IMR-90 (cell line): ENCODE measurements around the gene NDOR1. TPM values are rescaled to one million over a fixed set of nuclear protein-coding genes. Genes with fewer than 3 reads are reported as not detected.

Experiments
- ATAC-seq: fragments of 200-7000 bp; cut with Tn5 transposase; 2 replicates; pipeline ENCODE4 v1.9.1; 2020; ENCODE audit warnings: low read depth, mild to moderate bottlenecking, moderate library complexity
- BruUV-seq: library from RNA; stranded (reverse); fragments of 400-500 nt; replicated peaks from 2 replicates; lab custom pipeline; 2021; lab: Mats Ljungman, UMichigan
- CTCF ChIA-PET: fragments of 300-600 bp; formaldehyde crosslinking; extraction: SDS; loops from one replicate; lab custom pipeline; 2021; ENCODE audit warnings: antibody characterized with exemption; lab: Yijun Ruan, JAX
- POLR2A ChIA-PET: fragments of 300-600 bp; sonication (Branson Sonifier 250); formaldehyde crosslinking; loops from one replicate; lab custom pipeline; 2022; ENCODE audit warnings: antibody characterized with exemption; ENCODE audit not compliant: unreplicated experiment; lab: Charles Lee
- DNase-seq: peaks from one replicate; pipeline ENCODE4 v3.0.0; 2013
- H2AFZ ChIP-seq: replicated peaks from 2 replicates; pipeline ENCODE3; 2013; ENCODE audit warnings: low read length, mild to moderate bottlenecking; ENCODE audit not compliant: poor library complexity
- H2AK5ac ChIP-seq: 2 replicates; pipeline ENCODE4 v1.6.1; 2013; ENCODE audit warnings: low read depth, low read length, inconsistent platforms
- H2AK9ac ChIP-seq: replicated peaks from 2 replicates; pipeline ENCODE3; 2013; ENCODE audit warnings: mild to moderate bottlenecking, low read depth, low read length, moderate library complexity; ENCODE audit not compliant: poor library complexity
- H2BK120ac ChIP-seq: 2 replicates; pipeline ENCODE4 v1.6.1; 2013; ENCODE audit warnings: low read depth, low read length, inconsistent platforms
- H2BK15ac ChIP-seq: 3 replicates; pipeline ENCODE4 v1.6.1; 2013; ENCODE audit warnings: low read depth, low read length, inconsistent platforms
- H2BK20ac ChIP-seq: 2 replicates; pipeline ENCODE4 v1.6.1; 2013; ENCODE audit warnings: low read depth, mild to moderate bottlenecking, inconsistent platforms, low read length, moderate library complexity
- H2BK5ac ChIP-seq: 2 replicates; pipeline ENCODE4 v1.6.1; 2013; ENCODE audit warnings: mild to moderate bottlenecking, low read depth, low read length, inconsistent platforms; ENCODE audit not compliant: poor library complexity, severe bottlenecking
- H3K14ac ChIP-seq: replicated peaks from 2 replicates; pipeline ENCODE4 v1.6.1; 2013; ENCODE audit warnings: low read depth, low read length, inconsistent platforms
- H3K18ac ChIP-seq: 2 replicates; pipeline ENCODE4 v1.6.1; 2013; ENCODE audit warnings: low read depth, low read length, control low read depth
- H3K23ac ChIP-seq: 2 replicates; pipeline ENCODE4 v1.6.1; 2013; ENCODE audit warnings: low read depth, low read length, inconsistent platforms
- H3K27ac ChIP-seq: 2 replicates; pipeline ENCODE4 v1.5.1; 2013; ENCODE audit warnings: mild to moderate bottlenecking, control low read depth, low read length; ENCODE audit not compliant: insufficient read depth
- H3K27me3 ChIP-seq: 2 replicates; pipeline ENCODE4 v1.6.1; 2013; ENCODE audit warnings: low read length; ENCODE audit not compliant: control insufficient read depth, insufficient read depth
- H3K36me3 ChIP-seq: 2 replicates; pipeline ENCODE4 v1.6.1; 2013; ENCODE audit warnings: low read length, mixed read lengths; ENCODE audit not compliant: control insufficient read depth, insufficient read depth
- H3K4ac ChIP-seq: 2 replicates; pipeline ENCODE4 v1.6.1; 2013; ENCODE audit warnings: low read depth, low read length, inconsistent platforms
- H3K4me1 ChIP-seq: 2 replicates; pipeline ENCODE4 v1.6.1; 2013; ENCODE audit warnings: low read length, mixed read lengths; ENCODE audit not compliant: control insufficient read depth, insufficient read depth
- H3K4me2 ChIP-seq: 2 replicates; pipeline ENCODE4 v1.6.1; 2013; ENCODE audit warnings: low read depth, mild to moderate bottlenecking, control low read depth, low read length, moderate library complexity
- H3K4me3 ChIP-seq: 2 replicates; pipeline ENCODE4 v1.5.1; 2013; ENCODE audit warnings: low read depth, mild to moderate bottlenecking, control low read depth, low read length, moderate library complexity; ENCODE audit not compliant: insufficient read depth
- H3K56ac ChIP-seq: 2 replicates; pipeline ENCODE4 v1.6.1; 2013; ENCODE audit warnings: low read length, inconsistent platforms; ENCODE audit not compliant: insufficient read depth; ENCODE audit errors: extremely low read depth
- H3K79me1 ChIP-seq, 2 experiments: 2 replicates each; pipeline ENCODE4 v1.6.1; 2013; ENCODE audit warnings: low read length in 2 of 2, inconsistent platforms in 1 of 2, low read depth in 1 of 2
- H3K9ac ChIP-seq: 2 replicates; pipeline ENCODE4 v1.6.1; 2013; ENCODE audit warnings: low read depth, low read length, control low read depth
- H3K9me1 ChIP-seq: 2 replicates; pipeline ENCODE4 v1.6.1; 2013; ENCODE audit warnings: low read length, inconsistent platforms; ENCODE audit not compliant: insufficient read depth
- H3K9me3 ChIP-seq: 2 replicates; pipeline ENCODE4 v1.6.1; 2013; ENCODE audit warnings: low read length; ENCODE audit not compliant: control insufficient read depth, insufficient read depth
- H4K20me1 ChIP-seq: 2 replicates; pipeline ENCODE4 v1.6.1; 2013; ENCODE audit warnings: low read length, inconsistent platforms; ENCODE audit not compliant: insufficient read depth
- H4K5ac ChIP-seq: 2 replicates; pipeline ENCODE4 v1.6.1; 2013; ENCODE audit warnings: mild to moderate bottlenecking, low read depth, low read length, control low read depth
- H4K8ac ChIP-seq, 2 experiments: 2 replicates each; pipeline ENCODE4 v1.6.1; 2013; ENCODE audit warnings: low read depth in 2 of 2, low read length in 2 of 2, control low read depth in 1 of 2, inconsistent platforms in 1 of 2
- H4K91ac ChIP-seq: 2 replicates; pipeline ENCODE4 v1.6.1; 2013; ENCODE audit warnings: low read depth, low read length, inconsistent platforms; ENCODE audit not compliant: insufficient read depth
- BHLHE40 ChIP-seq: fragments of 150-350 bp; IDR thresholded peaks from 2 replicates; pipeline ENCODE4 v1.6.1; 2016; ENCODE audit warnings: mild to moderate bottlenecking, low read depth, low read length
- CEBPB ChIP-seq: IDR thresholded peaks from 2 replicates; pipeline ENCODE4 v1.6.1; 2012; ENCODE audit warnings: low read depth, low read length, improper control_type of control experiment
- CHD1 ChIP-seq: IDR thresholded peaks from 2 replicates; pipeline ENCODE4 v1.6.1; 2012; ENCODE audit warnings: low read depth, low read length, improper control_type of control experiment
- FOS ChIP-seq: fragments of 150-350 bp; IDR thresholded peaks from 2 replicates; pipeline ENCODE4 v1.6.1; 2016; ENCODE audit warnings: low read depth, low read length
- MAFK ChIP-seq: IDR thresholded peaks from 2 replicates; pipeline ENCODE4 v1.6.1; 2012; ENCODE audit warnings: low read depth, low read length, improper control_type of control experiment
- MAZ ChIP-seq: IDR thresholded peaks from 2 replicates; pipeline ENCODE4 v1.6.1; 2012; ENCODE audit warnings: low read depth, mild to moderate bottlenecking, low read length, improper control_type of control experiment, moderate library complexity, borderline replicate concordance
- MXI1 ChIP-seq: IDR thresholded peaks from 2 replicates; pipeline ENCODE4 v1.6.1; 2012; ENCODE audit warnings: low read depth, mild to moderate bottlenecking, low read length, moderate library complexity, borderline replicate concordance
- NFE2L2 ChIP-seq: fragments of 150-350 bp; IDR thresholded peaks from 2 replicates; pipeline ENCODE4 v1.6.1; 2016; ENCODE audit warnings: low read depth, mild to moderate bottlenecking, low read length
- POLR2A ChIP-seq: IDR thresholded peaks from 2 replicates; pipeline ENCODE4 v1.6.1; 2012; ENCODE audit warnings: mild to moderate bottlenecking, low read depth, low read length
- RAD21 ChIP-seq: IDR thresholded peaks from 2 replicates; pipeline ENCODE4 v1.6.1; 2012; ENCODE audit warnings: low read length, improper control_type of control experiment
- RCOR1 ChIP-seq: IDR thresholded peaks from 2 replicates; pipeline ENCODE4 v1.6.1; 2012; ENCODE audit warnings: mild to moderate bottlenecking, low read length, improper control_type of control experiment; ENCODE audit not compliant: insufficient replicate concordance
- RFX5 ChIP-seq: IDR thresholded peaks from 2 replicates; pipeline ENCODE4 v1.8.0; 2012; ENCODE audit warnings: low read depth, mild to moderate bottlenecking, low read length, moderate library complexity
- SMC3 ChIP-seq: fragments of 150-350 bp; IDR thresholded peaks from 2 replicates; pipeline ENCODE4 v1.6.1; 2016; ENCODE audit warnings: low read depth, mild to moderate bottlenecking, antibody characterized with exemption, low read length, moderate library complexity
- WGBS, 2 experiments: methylation state at CpG; one replicate each; pipeline versions ENCODE4 v1.1.5 to v1.1.7; 2013; ENCODE audit warnings: missing lambda C conversion rate in 2 of 2; ENCODE audit not compliant: insufficient read length in 1 of 2; ENCODE audit errors: extremely low coverage in 2 of 2; 5-methylcytosine and 5-hydroxymethylcytosine counted together
- dilution Hi-C: fragments of 300-500 bp; cut with HindIII; formaldehyde crosslinking; loops from one replicate; pipeline ENCODE4 v1.14.3; 2018; ENCODE audit warnings: low sequenced_read_pairs; ENCODE audit not compliant: unreplicated experiment
- in situ Hi-C: fragments of 300-500 bp; cut with MboI; formaldehyde crosslinking; loops from 3 replicates; pipeline ENCODE4 v1.14.3; 2019; ENCODE audit warnings: low sequenced_read_pairs, inconsistent platforms, mixed read lengths
- intact Hi-C: fragments of 100-400 bp; cut with micrococcal nuclease; formaldehyde crosslinking; loops from 2 replicates; pipeline ENCODE4 v1.10.0; 2022
- polyA plus RNA-seq, 3 experiments: library from polyadenylated mRNA; depleted of rRNA; stranded (reverse); fragments of >200 nt; gene quantifications; 2 replicates each; pipeline ENCODE4 v1.2.3, GENCODE V29; 2012; ENCODE audit warnings: low replicate concordance in 1 of 3
- total RNA-seq: library from RNA; depleted of rRNA; stranded (reverse); fragments of >200 nt; gene quantifications from 2 replicates; pipeline ENCODE4 v1.2.3, GENCODE V29; 2012
- TF ChIP-seq, protein P1 (sequence below): fragments of 150-350 bp; IDR thresholded peaks from 2 replicates; pipeline ENCODE4 v1.6.1; 2017; ENCODE audit warnings: mild to moderate bottlenecking, antibody characterized with exemption, low read length, low read depth
- TF ChIP-seq, protein P2 (sequence below): fragments of 150-350 bp; IDR thresholded peaks from 2 replicates; pipeline ENCODE4 v1.6.1; 2016; ENCODE audit warnings: low read depth, mild to moderate bottlenecking, low read length, moderate library complexity, borderline replicate concordance

Gene NDOR1
- total and polyA plus RNA-seq, 2 of the 4 experiments (the other 2 are of a cell fraction) = 0.90 to 10.6 TPM

- H3K14ac ChIP-seq = no peak overlapping the region
- dilution Hi-C loops = no loop called here
- intact Hi-C loops = no loop called here
- no peaks in the 10 kb centered on the region for H3K27me3 ChIP-seq
- H2BK20ac ChIP-seq = no peak overlapping the region
- no peak overlapping the region for H3K27ac ChIP-seq
- POLR2A ChIA-PET = interaction anchor here (1.3 kb wide), 2 partner anchors 9 to 43 kb away, joined by 3 to 4 read pairs; partner anchors contain the start of genes SSNA1 and TUBB4B
- no peak for DNase-seq
- H2AK5ac ChIP-seq = no peak overlapping the region
- no TSS peak for BruUV-seq
- H4K91ac ChIP-seq = no peak overlapping the region
- in situ Hi-C loops = no loop called here
- no peak overlapping the region for H3K18ac ChIP-seq
- no peak overlapping the region for H3K4me3 ChIP-seq
- H3K4me1 ChIP-seq = peaks cover 17% of the 10 kb centered on the region
- H4K5ac ChIP-seq = no peak overlapping the region
- H2AK9ac ChIP-seq = peak overlapping the region; percentile 89
- H3K9ac ChIP-seq = no peak overlapping the region
- H3K4me2 ChIP-seq = peak overlapping the region; percentile 69; the same call in 1 of the 2 replicates
- peaks cover 34% of the 10 kb centered on the region for H4K20me1 ChIP-seq
- H2BK15ac ChIP-seq = no peak overlapping the region
- no peak overlapping the region for H2BK120ac ChIP-seq
- no peak overlapping the region for H3K56ac ChIP-seq
- no peak overlapping the region for H4K8ac ChIP-seq
- CTCF ChIA-PET = no interaction called here
- no peaks in the 10 kb centered on the region for H3K36me3 ChIP-seq
- peaks cover 9 to 77% of the 10 kb centered on the region in 2 experiments for H3K79me1 ChIP-seq
- 0 out of 2 replicates have a peak, but pooled peaks cover 2% of the 10 kb centered on the region for H3K9me1 ChIP-seq
- peak overlapping the region; percentile 51; the same call in 1 of the 2 replicates for H3K23ac ChIP-seq
- no peak for ATAC-seq
- WGBS, 2 experiments = 89% methylated on average over 12 of the region's 19 CpGs; no CpG with 5 or more reads in 1 of the 2 experiments
- no peak overlapping the region for H2BK5ac ChIP-seq
- no peak overlapping the region for H2AFZ ChIP-seq
- no peak overlapping the region for H3K4ac ChIP-seq
- H3K9me3 ChIP-seq = no peaks in the 10 kb centered on the region
- TF ChIP-seq, protein P1, sequence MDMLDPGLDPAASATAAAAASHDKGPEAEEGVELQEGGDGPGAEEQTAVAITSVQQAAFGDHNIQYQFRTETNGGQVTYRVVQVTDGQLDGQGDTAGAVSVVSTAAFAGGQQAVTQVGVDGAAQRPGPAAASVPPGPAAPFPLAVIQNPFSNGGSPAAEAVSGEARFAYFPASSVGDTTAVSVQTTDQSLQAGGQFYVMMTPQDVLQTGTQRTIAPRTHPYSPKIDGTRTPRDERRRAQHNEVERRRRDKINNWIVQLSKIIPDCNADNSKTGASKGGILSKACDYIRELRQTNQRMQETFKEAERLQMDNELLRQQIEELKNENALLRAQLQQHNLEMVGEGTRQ = no peak
- TF ChIP-seq MXI1 (no peak), POLR2A (no peak), CEBPB (no peak), RFX5 (no peak), RCOR1 (no peak), NFE2L2 (no peak), SMC3 (no peak), FOS (no peak), BHLHE40 (no peak), RAD21 (no peak), MAFK (no peak), MAZ (no peak), CHD1 (no peak)
- TF ChIP-seq, protein P2, sequence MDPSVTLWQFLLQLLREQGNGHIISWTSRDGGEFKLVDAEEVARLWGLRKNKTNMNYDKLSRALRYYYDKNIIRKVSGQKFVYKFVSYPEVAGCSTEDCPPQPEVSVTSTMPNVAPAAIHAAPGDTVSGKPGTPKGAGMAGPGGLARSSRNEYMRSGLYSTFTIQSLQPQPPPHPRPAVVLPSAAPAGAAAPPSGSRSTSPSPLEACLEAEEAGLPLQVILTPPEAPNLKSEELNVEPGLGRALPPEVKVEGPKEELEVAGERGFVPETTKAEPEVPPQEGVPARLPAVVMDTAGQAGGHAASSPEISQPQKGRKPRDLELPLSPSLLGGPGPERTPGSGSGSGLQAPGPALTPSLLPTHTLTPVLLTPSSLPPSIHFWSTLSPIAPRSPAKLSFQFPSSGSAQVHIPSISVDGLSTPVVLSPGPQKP = no peak
These were observed 7.2 kb upstream of the NDOR1 start for GRCh38 chr9:137198051-137198901.
